ENCODE results near the gene ADAM10. TPM values are rescaled to one million over a fixed set of nuclear protein-coding genes. Genes with fewer than 3 reads are reported as not detected.

The ADAM10 gene
- total and polyA plus RNA-seq, 2 of the 4 experiments (the other 2 are of a cell fraction) = 110 to 185 TPM

GRCh38 chr15:58590236-58590635 is 159.3 kb downstream of the ADAM10 start:
- CTCF ChIA-PET = no interaction called here

More at GRCh38 chr15:58590236-58590635, 159.3 kb downstream of the ADAM10 start:
- no peak overlapping the region for H4K8ac ChIP-seq (ENCODE audit: low read depth in 2 of 2, low read length in 2 of 2)
- no peak overlapping the region for H3K18ac ChIP-seq (ENCODE audit: low read depth, low read length)
- H3K79me1 ChIP-seq (ENCODE audit: low read depth in 1 of 2, low read length in 2 of 2) = no peaks in the 10 kb centered on the region; a peak in 1 of 4 replicates
- POLR2A ChIA-PET (ENCODE audit: unreplicated experiment) = no interaction called here
- H4K20me1 ChIP-seq (ENCODE audit: insufficient read depth, low read length) = no peaks in the 10 kb centered on the region
- H3K4ac ChIP-seq (ENCODE audit: low read depth, low read length) = no peak overlapping the region
- H2BK15ac ChIP-seq (ENCODE audit: low read depth, low read length) = no peak overlapping the region
- no peak overlapping the region for H3K27ac ChIP-seq (ENCODE audit: insufficient read depth, low read length)
- H3K4me2 ChIP-seq (ENCODE audit: low read depth, low read length) = no peak overlapping the region; the same call in 1 of the 2 replicates
- dilution Hi-C loops (cut with HindIII; ENCODE audit: low sequenced_read_pairs, unreplicated experiment) (no loop called here), intact Hi-C loops (cut with micrococcal nuclease) (no loop called here), in situ Hi-C loops (cut with MboI; ENCODE audit: low sequenced_read_pairs) (no loop called here)
- no peak overlapping the region for H2AK9ac ChIP-seq (replicated peaks; ENCODE audit: low read depth, low read length, poor library complexity)
- peaks cover 2% of the 10 kb centered on the region; the same call in 1 of the 2 replicates for H3K9me1 ChIP-seq (ENCODE audit: insufficient read depth, low read length)
- BruUV-seq (replicated peaks) = no TSS peak
- no peak overlapping the region for H2BK20ac ChIP-seq (ENCODE audit: low read depth, low read length)
- no peak overlapping the region for H3K4me3 ChIP-seq (ENCODE audit: insufficient read depth, low read depth, low read length)
- no peak overlapping the region for H3K56ac ChIP-seq (ENCODE audit: extremely low read depth, insufficient read depth, low read length)
- no CpG with 5 or more reads among the region's 1 CpG for WGBS, 2 experiments (ENCODE audit: extremely low coverage in 2 of 2, insufficient read length in 1 of 2)
- H3K4me1 ChIP-seq (ENCODE audit: control insufficient read depth, insufficient read depth, low read length) = peaks cover 5% of the 10 kb centered on the region; the same call in 1 of the 2 replicates
- no peak for ATAC-seq (ENCODE audit: low read depth)
- no peak overlapping the region for H2BK5ac ChIP-seq (ENCODE audit: low read depth, low read length, poor library complexity, severe bottlenecking)
- H3K14ac ChIP-seq (replicated peaks; ENCODE audit: low read depth, low read length) = no peak overlapping the region
- DNase-seq = no peak
- H4K5ac ChIP-seq (ENCODE audit: low read depth, low read length) = no peak overlapping the region
- H3K9ac ChIP-seq (ENCODE audit: low read depth, low read length) = no peak overlapping the region
- no peaks in the 10 kb centered on the region for H3K27me3 ChIP-seq (ENCODE audit: control insufficient read depth, insufficient read depth, low read length)
- H4K91ac ChIP-seq (ENCODE audit: insufficient read depth, low read depth, low read length) = no peak overlapping the region
- no peak overlapping the region for H2BK120ac ChIP-seq (ENCODE audit: low read depth, low read length)
- H3K36me3 ChIP-seq (ENCODE audit: control insufficient read depth, insufficient read depth, low read length) = no peaks in the 10 kb centered on the region
- no peak overlapping the region for H2AK5ac ChIP-seq (ENCODE audit: low read depth, low read length)
- TF ChIP-seq RAD21 (IDR thresholded peaks at IDR 0.05; ENCODE audit: low read length) = no peak
- no peaks in the 10 kb centered on the region for H3K9me3 ChIP-seq (ENCODE audit: control insufficient read depth, insufficient read depth, low read length)
- H2AFZ ChIP-seq (replicated peaks; ENCODE audit: low read length, poor library complexity) = no peak overlapping the region
- H3K23ac ChIP-seq (ENCODE audit: low read depth, low read length) = no peak overlapping the region
